ENCODE data around the gene DCBLD2. TPM values are rescaled to one million over a fixed set of nuclear protein-coding genes. Genes with fewer than 3 reads are reported as not detected.

The DCBLD2 gene
- total RNA-seq, 4 donors from 2014 or later, result 9.8 to 23.7 (median 19.0) TPM

GRCh38 chr3:98906230-98906629, 4.7 kb upstream of the DCBLD2 start:
- WGBS, result 43% methylated on average over 1 of the region's 1 CpG
- Histone ChIP-seq H3K27me3 (no peaks in the 10 kb centered on the region), H3K9me3 (no peaks in the 10 kb centered on the region), H3K4me1 (peaks cover 9% of the 10 kb centered on the region), H3K36me3 (no peaks in the 10 kb centered on the region), H3K27ac (no peak overlapping the region), H3K4me3 (no peak overlapping the region)
- TF ChIP-seq CTCF (IDR thresholded peaks at IDR 0.05) (no peak), POLR2AphosphoS5 (IDR thresholded peaks at IDR 0.05) (no peak), EP300 (IDR thresholded peaks at IDR 0.05) (no peak), POLR2A (IDR thresholded peaks at IDR 0.05) (no peak)
- DNase-seq (ENCODE audit: low spot score in 2 of 2), result no peak

GRCh38 chr3:98903705-98904481, 2.4 kb upstream of the DCBLD2 start:
- H3K36me3 ChIP-seq, result no peaks in the 10 kb centered on the region
- no peak overlapping the region for H3K4me3 ChIP-seq
- no peaks in the 10 kb centered on the region for H3K27me3 ChIP-seq
- peaks cover 22% of the 10 kb centered on the region for H3K4me1 ChIP-seq
- WGBS, result 86% methylated on average over 11 of the region's 11 CpGs
- DNase-seq (ENCODE audit: low spot score in 2 of 2), result no peak
- TF ChIP-seq CTCF (IDR thresholded peaks at IDR 0.05) (no peak), EP300 (IDR thresholded peaks at IDR 0.05) (no peak), POLR2A (IDR thresholded peaks at IDR 0.05) (no peak), POLR2AphosphoS5 (IDR thresholded peaks at IDR 0.05) (no peak)
- H3K27ac ChIP-seq, result no peak overlapping the region
- H3K9me3 ChIP-seq, result no peaks in the 10 kb centered on the region

GRCh38 chr3:98903099-98903498, 1.6 kb upstream of the DCBLD2 start:
- peaks cover 28% of the 10 kb centered on the region for H3K4me1 ChIP-seq
- DNase-seq (ENCODE audit: low spot score in 2 of 2), result no peak
- H3K4me3 ChIP-seq, result no peak overlapping the region
- no peaks in the 10 kb centered on the region for H3K9me3 ChIP-seq
- TF ChIP-seq POLR2A (IDR thresholded peaks at IDR 0.05) (no peak), EP300 (IDR thresholded peaks at IDR 0.05) (no peak), POLR2AphosphoS5 (IDR thresholded peaks at IDR 0.05) (no peak), CTCF (IDR thresholded peaks at IDR 0.05) (no peak)
- no peaks in the 10 kb centered on the region for H3K27me3 ChIP-seq
- 76% methylated on average over 3 of the region's 3 CpGs for WGBS
- H3K27ac ChIP-seq, result no peak overlapping the region
- H3K36me3 ChIP-seq, result no peaks in the 10 kb centered on the region

GRCh38 chr3:98902351-98902740, 851 bp upstream of the DCBLD2 start:
- no peaks in the 10 kb centered on the region for H3K9me3 ChIP-seq
- no peak for DNase-seq (ENCODE audit: low spot score in 2 of 2)
- WGBS, result 32% methylated on average over 4 of the region's 4 CpGs
- peak overlapping the region; percentile 90 for H3K4me3 ChIP-seq
- peak overlapping the region; percentile 77 for H3K27ac ChIP-seq
- peaks cover 28% of the 10 kb centered on the region for H3K4me1 ChIP-seq
- no peaks in the 10 kb centered on the region for H3K36me3 ChIP-seq
- no peak for TF ChIP-seq EP300 (IDR thresholded peaks at IDR 0.05)
- TF ChIP-seq POLR2AphosphoS5 (IDR thresholded peaks at IDR 0.05), result no peak
- TF ChIP-seq CTCF (IDR thresholded peaks at IDR 0.05), result no peak
- TF ChIP-seq POLR2A (IDR thresholded peaks at IDR 0.05), result no peak
- no peaks in the 10 kb centered on the region for H3K27me3 ChIP-seq

- Histone ChIP-seq H3K4me3 (peak overlapping the region; percentile 90), H3K4me1 (peaks cover 28% of the 10 kb centered on the region), H3K36me3 (no peaks in the 10 kb centered on the region), H3K9me3 (no peaks in the 10 kb centered on the region), H3K27ac (peak overlapping the region; percentile 93), H3K27me3 (no peaks in the 10 kb centered on the region)
- TF ChIP-seq POLR2AphosphoS5 (IDR thresholded peaks at IDR 0.05) (no peak), POLR2A (IDR thresholded peaks at IDR 0.05) (no peak), EP300 (IDR thresholded peaks at IDR 0.05) (no peak), CTCF (IDR thresholded peaks at IDR 0.05) (no peak)
- WGBS, result 0% methylated on average over 24 of the region's 26 CpGs
- DNase-seq (ENCODE audit: low spot score in 2 of 2), result peak in 1 of 2 donors; percentile 78
Measured at GRCh38 chr3:98901119-98901391, 440 bp downstream of the DCBLD2 start.

All from suprapubic skin (tissue), 4 donors.